Neural cell (in vitro differentiated cells): ENCODE data around the gene CACNA1D. TPM values are rescaled to one million over a fixed set of nuclear protein-coding genes. Genes with fewer than 3 reads are reported as not detected.

Experiments
- H2AFZ ChIP-seq: fragments of 200-600, 300-800 bp; sonication (generic), shearing (Covaris generic); 2 replicates; pipeline ENCODE4 v1.6.0; 2014; ENCODE audit warnings: low read depth, mild to moderate bottlenecking, antibody characterized with exemption, low read length, moderate library complexity
- H3F3A ChIP-seq: fragments of 200-600 bp; shearing (Covaris generic); 2 replicates; pipeline ENCODE4 v1.6.1; 2016; ENCODE audit warnings: mild to moderate bottlenecking, moderate library complexity, mixed read lengths, antibody characterized with exemption, low read length; ENCODE audit not compliant: insufficient read depth, poor library complexity, severe bottlenecking
- H3K27ac ChIP-seq: fragments of 200-600, 300-800 bp; sonication (generic), shearing (Covaris generic); 2 replicates; pipeline ENCODE4 v1.5.1; 2014; ENCODE audit warnings: mild to moderate bottlenecking, low read length, moderate library complexity
- H3K27me3 ChIP-seq: fragments of 300-800, 200-600 bp; sonication (generic), shearing (Covaris generic); 2 replicates; pipeline ENCODE4 v1.6.0; 2014; ENCODE audit warnings: mild to moderate bottlenecking, low read depth, low read length, moderate library complexity; ENCODE audit not compliant: insufficient read depth
- H3K36me3 ChIP-seq: fragments of 300-800, 200-600 bp; sonication (generic), shearing (Covaris generic); 2 replicates; pipeline ENCODE4 v1.5.1; 2014; ENCODE audit warnings: mild to moderate bottlenecking, antibody characterized with exemption, low read length, moderate library complexity; ENCODE audit not compliant: insufficient read depth
- H3K4me2 ChIP-seq: fragments of 300-800, 200-600 bp; sonication (generic), shearing (Covaris generic); 2 replicates; pipeline ENCODE4 v1.6.0; 2014; ENCODE audit warnings: mild to moderate bottlenecking, low read length
- H3K4me3 ChIP-seq: fragments of 300-800, 200-600 bp; sonication (generic), shearing (Covaris generic); 2 replicates; pipeline ENCODE4 v1.5.1; 2014; ENCODE audit warnings: mild to moderate bottlenecking, low read length, moderate library complexity
- H3K79me2 ChIP-seq: fragments of 200-600 bp; shearing (Covaris generic); replicated peaks from 2 replicates; pipeline ENCODE4 v1.6.0; 2014; ENCODE audit warnings: mild to moderate bottlenecking, low read length, moderate library complexity; ENCODE audit not compliant: insufficient read depth
- H3K9ac ChIP-seq: fragments of 300-800, 200-600 bp; sonication (generic), shearing (Covaris generic); 2 replicates; pipeline ENCODE4 v1.6.1; 2016; ENCODE audit warnings: mild to moderate bottlenecking, low read length, mixed read lengths
- H3K9me2 ChIP-seq: fragments of 200-600 bp; shearing (Covaris generic); 2 replicates; pipeline ENCODE4 v1.6.1; 2016; ENCODE audit warnings: mild to moderate bottlenecking, low read length, mixed read lengths; ENCODE audit not compliant: insufficient read depth
- H3K9me3 ChIP-seq: fragments of 200-600, 300-800 bp; sonication (generic), shearing (Covaris generic); 2 replicates; pipeline ENCODE4 v1.6.1; 2016; ENCODE audit warnings: mild to moderate bottlenecking, mixed run types, low read length, moderate library complexity, mixed read lengths
- H4K20me1 ChIP-seq: fragments of 200-600 bp; shearing (Covaris generic); 2 replicates; pipeline ENCODE4 v1.6.1; 2016; ENCODE audit warnings: mild to moderate bottlenecking, mixed run types; ENCODE audit not compliant: insufficient read depth
- CTCF ChIP-seq: fragments of 450-650 bp; IDR thresholded peaks from 2 replicates; pipeline ENCODE4 v1.5.1; 2014; ENCODE audit warnings: antibody characterized with exemption, mild to moderate bottlenecking, moderate library complexity; ENCODE audit not compliant: poor library complexity, severe bottlenecking
- EP300 ChIP-seq: fragments of 450-650 bp; conservative IDR thresholded peaks from 2 replicates; pipeline ENCODE4 v1.6.1; 2014; ENCODE audit warnings: antibody characterized with exemption, mild to moderate bottlenecking, moderate library complexity; ENCODE audit not compliant: poor library complexity, severe bottlenecking
- EZH2 ChIP-seq: fragments of 200-600, 300-800 bp; shearing (Covaris generic), sonication (generic); IDR thresholded peaks from 2 replicates; pipeline ENCODE4 v1.6.1; 2014; ENCODE audit warnings: antibody characterized with exemption, low read length, borderline replicate concordance, mild to moderate bottlenecking; ENCODE audit not compliant: insufficient read depth, poor library complexity, severe bottlenecking
- MXI1 ChIP-seq: fragments of 450-650 bp; conservative IDR thresholded peaks from 2 replicates; pipeline ENCODE4 v1.6.1; 2014; ENCODE audit warnings: antibody characterized with exemption, mild to moderate bottlenecking; ENCODE audit not compliant: poor library complexity, severe bottlenecking
- POLR2AphosphoS5 ChIP-seq: IDR thresholded peaks from 2 replicates; pipeline ENCODE4 v1.6.1; 2012
- RAD21 ChIP-seq: fragments of 450-650 bp; conservative IDR thresholded peaks from 2 replicates; pipeline ENCODE4 v1.6.1; 2014; ENCODE audit warnings: antibody characterized with exemption, mild to moderate bottlenecking, moderate library complexity
- REST ChIP-seq: IDR thresholded peaks from 2 replicates; pipeline ENCODE4 v1.6.1; 2012; ENCODE audit warnings: borderline replicate concordance
- SMC3 ChIP-seq: fragments of 450-650 bp; conservative IDR thresholded peaks from 2 replicates; pipeline ENCODE4 v1.6.1; 2014; ENCODE audit warnings: antibody characterized with exemption, mild to moderate bottlenecking, moderate library complexity; ENCODE audit not compliant: poor library complexity
- TAF1 ChIP-seq: IDR thresholded peaks from 2 replicates; pipeline ENCODE4 v1.6.1; 2012; ENCODE audit warnings: low read depth
- polyA plus RNA-seq: library from polyadenylated mRNA; depleted of rRNA; stranded (reverse); fragments of >200 nt; gene quantifications from 2 replicates; pipeline ENCODE4 v1.2.3, GENCODE V29; 2014

Gene CACNA1D
- polyA plus RNA-seq, 1 donor from 2014 or later, result 22.5 TPM

DNA sequence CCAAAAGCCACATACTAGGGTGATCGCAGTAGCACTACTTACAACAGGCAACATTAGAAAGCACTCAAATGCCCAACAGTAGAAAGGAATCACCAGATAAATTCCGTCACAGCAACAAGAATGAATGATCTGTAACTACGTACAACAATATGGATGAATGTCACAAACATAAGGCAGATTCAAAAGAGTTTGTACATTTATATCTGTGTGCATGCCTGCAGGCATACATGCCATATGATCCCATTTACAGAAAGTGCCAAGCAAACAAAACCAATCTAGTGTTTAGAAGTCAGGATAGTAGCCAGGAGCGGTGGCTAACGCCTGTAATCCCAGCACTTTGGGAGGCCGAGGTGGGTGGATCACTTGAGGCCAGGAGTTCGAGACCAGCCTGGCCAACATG lies 355.5 kb downstream of the CACNA1D start:
- Histone ChIP-seq H3K79me2 (no peaks in the 10 kb centered on the region), H3K9me3 (no peaks in the 10 kb centered on the region), H3K36me3 (no peaks in the 10 kb centered on the region), H2AFZ (no peak overlapping the region), H3K27ac (no peak overlapping the region), H3F3A (no peaks in the 10 kb centered on the region), H4K20me1 (no peaks in the 10 kb centered on the region), H3K9ac (no peak overlapping the region), H3K9me2 (no peaks in the 10 kb centered on the region), H3K4me2 (no peak overlapping the region), H3K4me3 (no peak overlapping the region), H3K27me3 (peaks cover 25% of the 10 kb centered on the region)
- TF ChIP-seq POLR2AphosphoS5 (no peak), REST (no peak), SMC3 (no peak), TAF1 (no peak), MXI1 (no peak), CTCF (no peak), EP300 (no peak), RAD21 (no peak), EZH2 (no peak)

DNA sequence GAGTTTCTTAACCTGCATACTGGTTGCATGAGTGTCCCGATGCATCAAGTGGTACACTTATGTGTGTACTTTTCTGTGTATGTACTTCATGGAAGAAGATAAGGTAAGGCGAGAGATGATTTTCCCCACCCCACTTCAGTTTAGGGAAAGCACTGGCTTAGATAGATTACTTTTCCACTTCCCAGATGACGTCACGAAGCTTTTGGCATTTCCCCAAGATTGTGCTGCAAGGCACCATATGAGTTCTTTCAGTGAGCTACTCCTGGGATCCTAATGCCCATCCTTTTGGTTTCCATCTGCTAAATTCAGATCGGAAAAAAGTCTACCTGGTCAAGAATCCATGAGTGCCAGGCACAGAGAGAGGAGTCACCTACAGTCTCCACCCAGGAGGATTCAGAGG lies 356.5 kb downstream of the CACNA1D start:
- Histone ChIP-seq H3K9me2 (no peaks in the 10 kb centered on the region), H3K27me3 (peaks cover 15% of the 10 kb centered on the region), H4K20me1 (no peaks in the 10 kb centered on the region), H3K9me3 (no peaks in the 10 kb centered on the region), H3K27ac (no peak overlapping the region), H3K4me3 (no peak overlapping the region), H3K4me2 (no peak overlapping the region), H3F3A (no peaks in the 10 kb centered on the region), H2AFZ (no peak overlapping the region), H3K36me3 (no peaks in the 10 kb centered on the region), H3K9ac (no peak overlapping the region), H3K79me2 (no peaks in the 10 kb centered on the region)
- TF ChIP-seq SMC3 (no peak), RAD21 (no peak), EP300 (no peak), REST (no peak), POLR2AphosphoS5 (no peak), EZH2 (no peak), CTCF (no peak), TAF1 (no peak)
